Measurements from ENCODE around the gene LDB2.

LDB2 gene

DNA sequence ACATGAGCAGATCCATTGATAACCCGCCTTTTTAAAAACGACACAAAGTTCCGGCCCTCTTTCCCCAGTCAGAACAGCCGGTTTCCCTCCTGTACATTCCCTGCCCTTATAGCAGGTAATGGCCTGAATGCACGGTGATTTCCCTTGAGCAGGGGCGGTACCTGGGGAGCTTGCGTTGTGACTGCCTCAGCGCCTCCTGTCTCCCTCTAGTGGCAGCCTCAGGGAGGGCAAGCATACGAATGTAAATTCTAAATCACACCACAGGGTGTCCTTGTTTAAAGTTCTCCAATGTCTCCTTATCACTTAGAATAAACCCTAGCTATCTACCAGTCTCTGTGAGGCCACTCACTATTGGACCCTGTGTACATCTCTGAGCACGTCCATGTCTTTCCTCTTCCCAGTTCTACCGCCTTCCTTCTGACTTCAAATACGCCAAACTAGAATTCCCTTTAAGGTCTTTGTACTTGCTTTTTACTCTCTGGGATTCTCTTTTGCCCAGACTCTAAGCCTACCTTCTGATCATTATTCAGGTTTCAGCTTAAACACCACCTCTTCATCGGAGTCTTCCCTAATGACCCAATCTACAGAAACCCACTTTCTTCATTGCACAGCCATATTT lies 18.4 kb upstream of the LDB2 start:
- Histone ChIP-seq H3F3A (ENCODE audit: insufficient read depth, low read length) (no peaks in the 10 kb centered on the region), H3K4me1 (ENCODE audit: low read length) (no peaks in the 10 kb centered on the region), H2AFZ (ENCODE audit: low read length) (no peak overlapping the region), H3K36me3 (replicated peaks; ENCODE audit: insufficient read depth, low read length) (no peaks in the 10 kb centered on the region), H3K27me3 (replicated peaks; ENCODE audit: insufficient read depth, low read length) (no peaks in the 10 kb centered on the region), H3K4me2 (ENCODE audit: low read depth, low read length) (no peak overlapping the region), H3K79me2 (ENCODE audit: low read length) (no peaks in the 10 kb centered on the region), H4K20me1 (ENCODE audit: insufficient read depth, low read length) (no peaks in the 10 kb centered on the region), H3K4me3 (ENCODE audit: low read length) (no peak overlapping the region), H3K9me2 (replicated peaks; ENCODE audit: insufficient read depth, low read length) (no peaks in the 10 kb centered on the region), H3K9ac (ENCODE audit: low read length) (no peak overlapping the region), H3K9me3 (replicated peaks; ENCODE audit: insufficient read depth, low read length) (no peaks in the 10 kb centered on the region), H3K27ac (ENCODE audit: low read length) (no peak overlapping the region)
- TF ChIP-seq, protein P1, sequence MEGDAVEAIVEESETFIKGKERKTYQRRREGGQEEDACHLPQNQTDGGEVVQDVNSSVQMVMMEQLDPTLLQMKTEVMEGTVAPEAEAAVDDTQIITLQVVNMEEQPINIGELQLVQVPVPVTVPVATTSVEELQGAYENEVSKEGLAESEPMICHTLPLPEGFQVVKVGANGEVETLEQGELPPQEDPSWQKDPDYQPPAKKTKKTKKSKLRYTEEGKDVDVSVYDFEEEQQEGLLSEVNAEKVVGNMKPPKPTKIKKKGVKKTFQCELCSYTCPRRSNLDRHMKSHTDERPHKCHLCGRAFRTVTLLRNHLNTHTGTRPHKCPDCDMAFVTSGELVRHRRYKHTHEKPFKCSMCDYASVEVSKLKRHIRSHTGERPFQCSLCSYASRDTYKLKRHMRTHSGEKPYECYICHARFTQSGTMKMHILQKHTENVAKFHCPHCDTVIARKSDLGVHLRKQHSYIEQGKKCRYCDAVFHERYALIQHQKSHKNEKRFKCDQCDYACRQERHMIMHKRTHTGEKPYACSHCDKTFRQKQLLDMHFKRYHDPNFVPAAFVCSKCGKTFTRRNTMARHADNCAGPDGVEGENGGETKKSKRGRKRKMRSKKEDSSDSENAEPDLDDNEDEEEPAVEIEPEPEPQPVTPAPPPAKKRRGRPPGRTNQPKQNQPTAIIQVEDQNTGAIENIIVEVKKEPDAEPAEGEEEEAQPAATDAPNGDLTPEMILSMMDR (IDR thresholded peaks at IDR 0.05; ENCODE audit: low read length) = peak; percentile 99
- TF ChIP-seq EZH2phosphoT487 (IDR thresholded peaks at IDR 0.05; ENCODE audit: low read length) (no peak), EZH2 (optimal IDR thresholded peaks at IDR 0.05; ENCODE audit: low read depth, low read length) (no peak)
- DNase-seq = peak; percentile 85

DNA sequence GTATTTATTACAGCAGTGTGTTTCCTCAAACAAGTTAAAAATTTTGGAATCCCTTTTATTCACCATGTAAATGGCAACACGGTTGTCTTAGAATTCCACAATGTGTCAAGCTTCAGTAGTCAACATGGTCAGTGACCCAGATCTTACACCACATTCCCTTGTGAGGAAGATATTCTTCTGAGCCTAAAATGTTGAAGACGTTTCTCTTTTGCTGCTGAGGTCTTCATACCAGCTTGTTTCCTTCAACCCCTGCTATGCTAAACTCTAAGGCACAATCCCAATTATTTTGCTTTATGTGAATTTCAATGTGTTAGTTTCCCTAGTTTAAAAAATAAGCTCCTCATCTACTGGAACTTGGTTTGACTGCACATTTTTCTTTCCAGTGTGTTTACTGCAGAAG lies 17.6 kb upstream of the LDB2 start:
- no peaks in the 10 kb centered on the region for H3K9me2 ChIP-seq (replicated peaks; ENCODE audit: insufficient read depth, low read length)
- no peaks in the 10 kb centered on the region for H3K36me3 ChIP-seq (replicated peaks; ENCODE audit: insufficient read depth, low read length)
- H3K27me3 ChIP-seq (replicated peaks; ENCODE audit: insufficient read depth, low read length) = no peaks in the 10 kb centered on the region
- H3K4me3 ChIP-seq (ENCODE audit: low read length) = no peak overlapping the region
- H3K9me3 ChIP-seq (replicated peaks; ENCODE audit: insufficient read depth, low read length) = no peaks in the 10 kb centered on the region
- TF ChIP-seq EZH2phosphoT487 (IDR thresholded peaks at IDR 0.05; ENCODE audit: low read length) (no peak), EZH2 (optimal IDR thresholded peaks at IDR 0.05; ENCODE audit: low read depth, low read length) (no peak)
- TF ChIP-seq, protein P1 (IDR thresholded peaks at IDR 0.05; ENCODE audit: low read length) = no peak
- H3K4me1 ChIP-seq (ENCODE audit: low read length) = no peaks in the 10 kb centered on the region
- H2AFZ ChIP-seq (ENCODE audit: low read length) = no peak overlapping the region
- no peak overlapping the region for H3K27ac ChIP-seq (ENCODE audit: low read length)
- H3K4me2 ChIP-seq (ENCODE audit: low read depth, low read length) = no peak overlapping the region
- no peak overlapping the region for H3K9ac ChIP-seq (ENCODE audit: low read length)
- no peak for DNase-seq
- H4K20me1 ChIP-seq (ENCODE audit: insufficient read depth, low read length) = no peaks in the 10 kb centered on the region
- H3F3A ChIP-seq (ENCODE audit: insufficient read depth, low read length) = no peaks in the 10 kb centered on the region
- no peaks in the 10 kb centered on the region for H3K79me2 ChIP-seq (ENCODE audit: low read length)

DNA sequence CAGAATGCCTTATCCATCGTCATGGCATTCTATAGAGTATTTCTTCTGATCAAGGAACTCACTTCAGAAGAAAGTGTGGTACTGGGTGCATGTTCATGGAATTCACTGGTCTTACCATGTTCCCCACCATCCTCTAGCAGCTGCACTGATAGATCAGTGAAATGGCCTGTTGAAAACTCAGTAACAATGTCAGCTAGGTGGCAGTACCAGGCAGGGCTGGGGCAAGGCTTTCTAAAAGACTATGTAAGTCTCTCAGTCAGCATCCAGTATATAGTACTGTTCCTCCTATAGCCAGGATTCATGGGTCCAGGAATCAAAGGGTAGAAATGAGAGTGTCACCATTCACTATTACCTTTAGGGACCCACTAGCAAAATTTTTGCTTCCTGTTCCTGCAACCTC lies 15.8 kb upstream of the LDB2 start:
- Histone ChIP-seq H3K4me1 (ENCODE audit: low read length) (no peaks in the 10 kb centered on the region), H3K4me3 (ENCODE audit: low read length) (no peak overlapping the region), H4K20me1 (ENCODE audit: insufficient read depth, low read length) (no peaks in the 10 kb centered on the region), H3K4me2 (ENCODE audit: low read depth, low read length) (no peak overlapping the region), H3K36me3 (replicated peaks; ENCODE audit: insufficient read depth, low read length) (no peaks in the 10 kb centered on the region), H3K9ac (ENCODE audit: low read length) (no peak overlapping the region), H3K9me2 (replicated peaks; ENCODE audit: insufficient read depth, low read length) (no peaks in the 10 kb centered on the region), H3K27ac (ENCODE audit: low read length) (no peak overlapping the region), H3K79me2 (ENCODE audit: low read length) (no peaks in the 10 kb centered on the region), H2AFZ (ENCODE audit: low read length) (no peak overlapping the region), H3F3A (ENCODE audit: insufficient read depth, low read length) (no peaks in the 10 kb centered on the region), H3K27me3 (replicated peaks; ENCODE audit: insufficient read depth, low read length) (no peaks in the 10 kb centered on the region), H3K9me3 (replicated peaks; ENCODE audit: insufficient read depth, low read length) (no peaks in the 10 kb centered on the region)
- no peak for TF ChIP-seq EZH2 (optimal IDR thresholded peaks at IDR 0.05; ENCODE audit: low read depth, low read length)
- no peak for TF ChIP-seq EZH2phosphoT487 (IDR thresholded peaks at IDR 0.05; ENCODE audit: low read length)
- TF ChIP-seq, protein P1 (IDR thresholded peaks at IDR 0.05; ENCODE audit: low read length) = 0 out of 2 replicates have a peak, but pooled peaks have one; percentile 3
- peak; percentile 7 for DNase-seq

Data from MM.1S (cell line).